ENCODE measurements around the gene ARID1A. TPM values are rescaled to one million over a fixed set of nuclear protein-coding genes. Genes with fewer than 3 reads are reported as not detected.

Gene ARID1A
- total and polyA plus RNA-seq, 8 donors, result 9.9 to 74.2 (median 45.3) TPM

- Histone ChIP-seq H3K36me3 (peaks cover 16 to 78% (median 63%) of the 10 kb centered on the region in 4 donors), H3K27me3 (no peaks in the 10 kb centered on the region), H3K4me1 (peaks cover 12 to 69% (median 44%) of the 10 kb centered on the region in 4 donors), H3K27ac (peak overlapping the region in 2 of 5 donors; percentile 7 to 25), H3K4me3 (no peak overlapping the region), H3K9me3 (no peaks in the 10 kb centered on the region)
- 78 to 87% (median 81%) methylated on average over 5 of the region's 5 CpGs for WGBS, 5 donors
- no peak for DNase-seq
- intact Hi-C loops (cut with DNase I; ENCODE audit: low total_unique reads), result no loop called here
- TF ChIP-seq POLR2A (IDR thresholded peaks at IDR 0.05) (no peak), POLR2AphosphoS5 (IDR thresholded peaks at IDR 0.05) (no peak), EP300 (IDR thresholded peaks at IDR 0.05) (no peak), CTCF (IDR thresholded peaks at IDR 0.05) (no peak)
These were observed 58.5 kb downstream of the ARID1A start for GRCh38 chr1:26754086-26754874.

GRCh38 chr1:26758358-26758757 is 62.5 kb downstream of the ARID1A start:
- H3K27me3 ChIP-seq, result no peaks in the 10 kb centered on the region
- peaks cover 38 to 80% (median 71%) of the 10 kb centered on the region in 4 donors for H3K36me3 ChIP-seq
- 91 to 97% (median 95%) methylated on average over 3 of the region's 3 CpGs for WGBS, 5 donors
- H3K9me3 ChIP-seq, result no peaks in the 10 kb centered on the region
- no peak overlapping the region for H3K4me3 ChIP-seq
- no peak for DNase-seq
- H3K27ac ChIP-seq, result no peak overlapping the region
- TF ChIP-seq POLR2A (IDR thresholded peaks at IDR 0.05) (no peak), CTCF (IDR thresholded peaks at IDR 0.05) (no peak), EP300 (IDR thresholded peaks at IDR 0.05) (no peak), POLR2AphosphoS5 (IDR thresholded peaks at IDR 0.05) (no peak)
- intact Hi-C loops (cut with DNase I; ENCODE audit: low total_unique reads), result no loop called here
- peaks cover 3 to 32% (median 20%) of the 10 kb centered on the region in 4 donors for H3K4me1 ChIP-seq

- no peaks in the 10 kb centered on the region for H3K27me3 ChIP-seq
- H3K4me3 ChIP-seq, result no peak overlapping the region
- intact Hi-C loops (cut with DNase I; ENCODE audit: low total_unique reads), result no loop called here
- TF ChIP-seq POLR2AphosphoS5 (IDR thresholded peaks at IDR 0.05), result no peak
- TF ChIP-seq EP300 (IDR thresholded peaks at IDR 0.05), result no peak
- no peak for TF ChIP-seq POLR2A (IDR thresholded peaks at IDR 0.05)
- no peak for TF ChIP-seq CTCF (IDR thresholded peaks at IDR 0.05)
- no peak for DNase-seq
- no peak overlapping the region for H3K27ac ChIP-seq
- peaks cover 45 to 84% (median 75%) of the 10 kb centered on the region in 4 donors for H3K36me3 ChIP-seq
- H3K9me3 ChIP-seq, result no peaks in the 10 kb centered on the region
- peaks cover 2 to 20% (median 13%) of the 10 kb centered on the region in 4 donors for H3K4me1 ChIP-seq
These were observed 63.7 kb downstream of the ARID1A start for GRCh38 chr1:26759531-26759930.

- H3K27me3 ChIP-seq, result no peaks in the 10 kb centered on the region
- intact Hi-C loops (cut with DNase I; ENCODE audit: low total_unique reads), result no loop called here
- 30 to 55% (median 44%) methylated on average over 3 of the region's 3 CpGs for WGBS, 5 donors
- DNase-seq, result peak in 1 of 2 donors; percentile 21
- H3K4me3 ChIP-seq, result no peak overlapping the region
- no peak for TF ChIP-seq EP300 (IDR thresholded peaks at IDR 0.05)
- no peak overlapping the region for H3K27ac ChIP-seq
- H3K9me3 ChIP-seq, result no peaks in the 10 kb centered on the region
- peaks cover 62 to 91% (median 82%) of the 10 kb centered on the region in 4 donors for H3K36me3 ChIP-seq
- H3K4me1 ChIP-seq, result peaks cover 0 to 15% (median 8%) of the 10 kb centered on the region in 4 donors
These were observed 65.4 kb downstream of the ARID1A start for GRCh38 chr1:26761217-26761616.

- Histone ChIP-seq H3K27ac (peak overlapping the region in 2 of 5 donors; percentile 30 to 39), H3K9me3 (no peaks in the 10 kb centered on the region), H3K27me3 (no peaks in the 10 kb centered on the region), H3K36me3 (peaks cover 71 to 100% (median 97%) of the 10 kb centered on the region in 4 donors), H3K4me3 (no peak overlapping the region), H3K4me1 (peaks cover 26 to 49% (median 39%) of the 10 kb centered on the region in 4 donors)
- no peak for DNase-seq
- WGBS, 5 donors, result 61 to 87% (median 77%) methylated on average over 4 of the region's 4 CpGs
- intact Hi-C loops (cut with DNase I; ENCODE audit: low total_unique reads), result no loop called here
- no peak for TF ChIP-seq EP300 (IDR thresholded peaks at IDR 0.05)
- no peak for TF ChIP-seq CTCF (IDR thresholded peaks at IDR 0.05)
- TF ChIP-seq POLR2A (IDR thresholded peaks at IDR 0.05), result no peak
- no peak for TF ChIP-seq POLR2AphosphoS5 (IDR thresholded peaks at IDR 0.05)
These were observed 71.9 kb downstream of the ARID1A start for GRCh38 chr1:26767714-26768113.

Data from stomach (tissue), 9 donors.